HCT116 (cell line): ENCODE data around the gene ATG14. TPM values are rescaled to one million over a fixed set of nuclear protein-coding genes. Genes with fewer than 3 reads are reported as not detected.
"Not testable (repeated sequence)": the region's sequence is repeated elsewhere in the genome, so short reads cannot be mapped to it uniquely, and the experiment has no call there.

ENCODE experiments used
- ATAC-seq: fragments of 200-7000 bp; cut with Tn5 transposase; 2 replicates; pipeline ENCODE4 v1.9.1; 2020; ENCODE audit warnings: mild to moderate bottlenecking, moderate library complexity
- BruUV-seq: library from RNA; stranded (reverse); fragments of 400-500 nt; replicated peaks from 2 replicates; lab custom pipeline; 2021; lab: Mats Ljungman, UMichigan
- CTCF ChIA-PET: fragments of 300-600 bp; sonication (Branson Sonifier 250); formaldehyde crosslinking; loops from one replicate; lab custom pipeline; 2021; ENCODE audit warnings: antibody characterized with exemption; lab: Charles Lee
- POLR2A ChIA-PET: fragments of 300-600, 350-600 bp; sonication (Branson Sonifier 250); formaldehyde crosslinking; loops from one replicate; lab custom pipeline; 2021; ENCODE audit warnings: antibody characterized with exemption; lab: Charles Lee
- RAD21 ChIA-PET, 2 experiments: fragments of 300-600 bp; sonication (Branson Sonifier 250); formaldehyde crosslinking; loops; one replicate each; lab custom pipeline; 2023; ENCODE audit warnings: low total read pairs in 2 of 2; ENCODE audit not compliant: uncharacterized antibody in 2 of 2, unreplicated experiment in 2 of 2, low non-redundant PET in 1 of 2; lab: Charles Lee
- DNase-seq: peaks from one replicate; pipeline ENCODE4 v3.0.0-alpha.2; 2010; ENCODE audit warnings: low read depth, low spot score
- H2AFZ ChIP-seq: fragments of 200-600 bp; shearing (Covaris generic), sonication (generic); 2 replicates; pipeline ENCODE4 v1.6.1; 2017; ENCODE audit warnings: low read depth, mixed run types, mixed read lengths, antibody characterized with exemption, low read length; ENCODE audit not compliant: poor library complexity, severe bottlenecking
- H3K27ac ChIP-seq: 2 replicates; pipeline ENCODE4 v1.5.1; 2012; ENCODE audit warnings: low read depth, low read length
- H3K27me3 ChIP-seq: fragments of 200-600 bp; sonication (generic); 2 replicates; pipeline ENCODE4 v1.6.1; 2016; ENCODE audit warnings: mixed run types, low read length, mixed read lengths; ENCODE audit not compliant: insufficient read depth
- H3K36me3 ChIP-seq, 2 experiments: fragments of 200-500 bp in 1 of 2; fragments of 200-600 bp in 1 of 2; sonication (Bioruptor generic) in 1 of 2; sonication (generic) in 1 of 2; 2 replicates each; pipeline versions ENCODE4 v1.5.1 to v1.6.1; 2014 to 2016; ENCODE audit warnings: low read length in 2 of 2, inconsistent platforms in 1 of 2, mixed read lengths in 1 of 2, mixed run types in 1 of 2; ENCODE audit not compliant: insufficient read depth in 2 of 2, control insufficient read depth in 1 of 2
- H3K4me1 ChIP-seq, 2 experiments: fragments of 200-600 bp in 1 of 2; sonication (generic) in 1 of 2; 2 replicates each; pipeline versions ENCODE4 v1.5.1 to v1.6.1; 2012 to 2017; ENCODE audit warnings: low read length in 2 of 2, inconsistent platforms in 1 of 2, mild to moderate bottlenecking in 1 of 2, mixed read lengths in 1 of 2, mixed run types in 1 of 2, moderate library complexity in 1 of 2; ENCODE audit not compliant: insufficient read depth in 2 of 2, control insufficient read depth in 1 of 2
- H3K4me2 ChIP-seq: fragments of 200-600 bp; sonication (generic); 2 replicates; pipeline ENCODE4 v1.6.1; 2017; ENCODE audit warnings: mixed run types, low read length, mixed read lengths
- H3K4me3 ChIP-seq, 2 experiments: fragments of 200-600 bp in 1 of 2; sonication (generic) in 1 of 2; replicated peaks in 1 of 2; 2 replicates each; pipeline ENCODE4 v1.5.1; 2011 to 2016; ENCODE audit warnings: low read length in 2 of 2, control low read depth in 1 of 2, low read depth in 1 of 2, mild to moderate bottlenecking in 1 of 2, mixed read lengths in 1 of 2, mixed run types in 1 of 2
- H3K79me2 ChIP-seq: fragments of 200-600 bp; sonication (generic); 2 replicates; pipeline ENCODE4 v1.6.1; 2017; ENCODE audit warnings: mild to moderate bottlenecking, mixed run types, low read length, moderate library complexity, mixed read lengths; ENCODE audit not compliant: insufficient read depth
- H3K9ac ChIP-seq: fragments of 200-600 bp; sonication (generic); 2 replicates; pipeline ENCODE4 v1.6.1; 2016; ENCODE audit warnings: low read length, mixed read lengths
- H3K9me2 ChIP-seq: fragments of 200-600 bp; sonication (generic), shearing (Covaris generic); 2 replicates; pipeline ENCODE4 v1.6.1; 2017; ENCODE audit warnings: mixed run types, mild to moderate bottlenecking, moderate library complexity; ENCODE audit not compliant: insufficient read depth
- H3K9me3 ChIP-seq, 2 experiments: fragments of 200-500 bp in 1 of 2; fragments of 200-600 bp in 1 of 2; sonication (Bioruptor generic) in 1 of 2; sonication (generic) in 1 of 2; 2 replicates each; pipeline ENCODE4 v1.6.1; 2014 to 2017; ENCODE audit warnings: low read length in 2 of 2, mixed read lengths in 2 of 2, inconsistent platforms in 1 of 2, low read depth in 1 of 2, mild to moderate bottlenecking in 1 of 2, mixed run types in 1 of 2, moderate library complexity in 1 of 2; ENCODE audit not compliant: control insufficient read depth in 1 of 2, insufficient read depth in 1 of 2
- H4K20me1 ChIP-seq: fragments of 200-600 bp; sonication (generic), shearing (Covaris generic); 2 replicates; pipeline ENCODE4 v1.6.1; 2017; ENCODE audit warnings: mixed run types, mild to moderate bottlenecking, moderate library complexity; ENCODE audit not compliant: insufficient read depth
- EZH2phosphoT487 ChIP-seq: fragments of 200-600 bp; IDR thresholded peaks from 2 replicates; pipeline ENCODE4 v1.6.1; 2018; ENCODE audit warnings: antibody characterized with exemption, borderline replicate concordance
- JUND ChIP-seq: IDR thresholded peaks from 2 replicates; pipeline ENCODE4 v1.6.1; 2012
- POLR2A ChIP-seq: IDR thresholded peaks from 2 replicates; pipeline ENCODE4 v1.7.0; 2011; ENCODE audit warnings: borderline replicate concordance; ENCODE audit not compliant: insufficient read depth, insufficient read length; ENCODE audit errors: extremely low read depth
- RAD21 ChIP-seq: IDR thresholded peaks from 2 replicates; pipeline ENCODE4 v1.6.1; 2012; ENCODE audit warnings: low read depth, mild to moderate bottlenecking
- SP1 ChIP-seq: IDR thresholded peaks from 2 replicates; pipeline ENCODE4 v1.6.1; 2012; ENCODE audit warnings: low read depth
- TCF7L2 ChIP-seq: IDR thresholded peaks from 2 replicates; pipeline ENCODE4 v1.7.0; 2011; ENCODE audit warnings: borderline replicate concordance, inconsistent platforms; ENCODE audit not compliant: insufficient read depth, insufficient read length; ENCODE audit errors: extremely low read depth
- YY1 ChIP-seq: IDR thresholded peaks from 2 replicates; pipeline ENCODE4 v1.6.1; 2011; ENCODE audit warnings: low read length, low read depth, moderate library complexity, mild to moderate bottlenecking; ENCODE audit not compliant: insufficient replicate concordance; ENCODE audit errors: extremely low read depth
- ZNF274 ChIP-seq: fragments of 200-500 bp; sonication (Bioruptor generic); IDR thresholded peaks from 2 replicates; pipeline ENCODE4 v1.6.1; 2014; ENCODE audit warnings: mild to moderate bottlenecking, low read depth, low read length, inconsistent platforms
- intact Hi-C: fragments of 100-400 bp; cut with micrococcal nuclease; formaldehyde crosslinking; loops from 2 replicates; pipeline ENCODE4 v1.10.0; 2022
- total RNA-seq: library from RNA; stranded (reverse); gene quantifications from one replicate; pipeline ENCODE4 v1.2.1, GENCODE V29; 2021; ENCODE audit not compliant: unreplicated experiment
- TF ChIP-seq, protein P1 (sequence below): IDR thresholded peaks from 2 replicates; pipeline ENCODE4 v1.6.1; 2012
- TF ChIP-seq, protein P2 (sequence below), 3 experiments: fragments of 200-600 bp in 1 of 3; sonication (generic) in 1 of 3; IDR thresholded peaks in 2 of 3; conservative IDR thresholded peaks in 1 of 3; 2 replicates each; pipeline ENCODE4 v1.5.1; 2012 to 2017; ENCODE audit warnings: low read depth in 2 of 3, low read length in 2 of 3, antibody characterized with exemption in 1 of 3, borderline replicate concordance in 1 of 3, control low read depth in 1 of 3, mild to moderate bottlenecking in 1 of 3, mixed read lengths in 1 of 3, mixed run types in 1 of 3, moderate library complexity in 1 of 3; ENCODE audit not compliant: insufficient read depth in 1 of 3

ATG14 gene
- total RNA-seq, 1 experiment from 2014 or later: 9.9 TPM

DNA sequence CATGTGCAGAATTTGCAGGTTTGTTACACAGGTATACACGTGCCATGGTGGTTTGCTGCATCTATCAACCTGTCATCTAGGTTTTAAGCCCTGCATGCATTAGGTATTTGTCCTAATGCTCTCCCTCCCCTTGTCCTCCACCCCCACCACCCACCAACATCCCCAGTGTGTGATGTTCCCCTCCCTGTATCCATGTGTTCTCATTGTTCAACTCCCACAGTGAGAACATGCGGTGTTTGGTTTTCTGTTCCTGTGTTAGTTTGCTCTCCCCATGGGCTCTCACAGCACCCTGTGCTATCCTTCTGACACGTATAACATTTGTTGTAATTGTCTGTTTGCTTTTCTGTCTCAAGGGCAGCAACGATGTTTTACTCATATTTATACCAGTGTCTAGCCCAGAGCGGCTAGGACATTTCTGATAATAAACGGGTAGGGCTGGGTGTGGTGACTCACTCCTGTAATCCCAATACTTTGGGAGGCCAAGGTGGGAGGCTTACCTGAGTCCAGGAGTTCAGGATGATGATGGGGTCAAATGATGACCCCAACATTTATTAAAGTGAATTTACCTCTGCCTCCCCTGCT lies 67.0 kb downstream of the ATG14 start:
- H3K4me3 ChIP-seq, H3K9ac ChIP-seq, H3K4me1 ChIP-seq, CTCF ChIA-PET, H4K20me1 ChIP-seq, H3K27me3 ChIP-seq, H3K4me2 ChIP-seq, ATAC-seq, H3K36me3 ChIP-seq, H3K9me2 ChIP-seq, H2AFZ ChIP-seq, H3K9me3 ChIP-seq, RAD21 ChIA-PET, H3K27ac ChIP-seq, POLR2A ChIA-PET, intact Hi-C loops, BruUV-seq, DNase-seq: not testable (repeated sequence)
- H3K79me2 ChIP-seq: peaks cover 51% of the 10 kb centered on the region

DNA sequence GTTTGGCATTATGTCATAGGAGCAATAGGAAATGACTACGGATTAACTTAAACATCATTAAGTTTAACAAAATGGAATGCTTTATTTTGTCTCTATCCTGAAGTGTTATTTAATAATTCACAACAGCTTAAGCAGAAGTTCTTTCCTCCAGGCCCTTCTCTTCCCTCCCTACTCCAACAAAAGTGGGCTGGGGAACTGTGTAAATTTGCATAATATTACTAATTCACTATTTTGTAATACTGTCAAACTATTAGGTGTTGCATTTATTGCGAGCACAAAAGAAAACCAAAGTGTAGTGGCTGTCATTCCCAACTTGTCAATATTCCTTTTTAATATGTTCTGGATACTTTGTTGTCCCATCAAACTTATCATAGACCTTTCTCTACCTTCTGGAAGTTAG lies 69.8 kb downstream of the ATG14 start:
- no peak overlapping the region for H3K9ac ChIP-seq
- H3K27me3 ChIP-seq: no peaks in the 10 kb centered on the region
- no peak overlapping the region for H3K4me2 ChIP-seq
- H2AFZ ChIP-seq: no peak overlapping the region
- H3K9me2 ChIP-seq: no peaks in the 10 kb centered on the region
- ChIA-PET RAD21 (no interaction called here), POLR2A (no interaction called here), CTCF (no interaction called here)
- H4K20me1 ChIP-seq: no peaks in the 10 kb centered on the region
- DNase-seq (no peak), ATAC-seq (no peak)
- no peaks in the 10 kb centered on the region for H3K9me3 ChIP-seq
- no peaks in the 10 kb centered on the region for H3K36me3 ChIP-seq
- no peak overlapping the region for H3K27ac ChIP-seq
- H3K4me3 ChIP-seq: no peak overlapping the region
- H3K4me1 ChIP-seq: no peaks in the 10 kb centered on the region
- no TSS peak for BruUV-seq
- TF ChIP-seq POLR2A (no peak), RAD21 (no peak), JUND (no peak), YY1 (no peak), TCF7L2 (no peak), SP1 (no peak), EZH2phosphoT487 (no peak), ZNF274 (no peak)
- TF ChIP-seq, protein P1, sequence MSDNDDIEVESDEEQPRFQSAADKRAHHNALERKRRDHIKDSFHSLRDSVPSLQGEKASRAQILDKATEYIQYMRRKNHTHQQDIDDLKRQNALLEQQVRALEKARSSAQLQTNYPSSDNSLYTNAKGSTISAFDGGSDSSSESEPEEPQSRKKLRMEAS: no peak
- TF ChIP-seq, protein P2, sequence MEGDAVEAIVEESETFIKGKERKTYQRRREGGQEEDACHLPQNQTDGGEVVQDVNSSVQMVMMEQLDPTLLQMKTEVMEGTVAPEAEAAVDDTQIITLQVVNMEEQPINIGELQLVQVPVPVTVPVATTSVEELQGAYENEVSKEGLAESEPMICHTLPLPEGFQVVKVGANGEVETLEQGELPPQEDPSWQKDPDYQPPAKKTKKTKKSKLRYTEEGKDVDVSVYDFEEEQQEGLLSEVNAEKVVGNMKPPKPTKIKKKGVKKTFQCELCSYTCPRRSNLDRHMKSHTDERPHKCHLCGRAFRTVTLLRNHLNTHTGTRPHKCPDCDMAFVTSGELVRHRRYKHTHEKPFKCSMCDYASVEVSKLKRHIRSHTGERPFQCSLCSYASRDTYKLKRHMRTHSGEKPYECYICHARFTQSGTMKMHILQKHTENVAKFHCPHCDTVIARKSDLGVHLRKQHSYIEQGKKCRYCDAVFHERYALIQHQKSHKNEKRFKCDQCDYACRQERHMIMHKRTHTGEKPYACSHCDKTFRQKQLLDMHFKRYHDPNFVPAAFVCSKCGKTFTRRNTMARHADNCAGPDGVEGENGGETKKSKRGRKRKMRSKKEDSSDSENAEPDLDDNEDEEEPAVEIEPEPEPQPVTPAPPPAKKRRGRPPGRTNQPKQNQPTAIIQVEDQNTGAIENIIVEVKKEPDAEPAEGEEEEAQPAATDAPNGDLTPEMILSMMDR (IDR thresholded peaks at IDR 0.05 in 2 of 3, conservative IDR thresholded peaks at IDR 0.05 in 1 of 3; ENCODE audit: borderline replicate concordance in 1 of 3, insufficient read depth in 1 of 3, low read depth in 2 of 3, low read length in 2 of 3): no peak
- intact Hi-C loops: no loop called here
- H3K79me2 ChIP-seq: peaks cover 58% of the 10 kb centered on the region
